DMS 273 treated with DMSO at 0.1 percent for 48 hours (cell line): ENCODE data around the gene NEFH.
"Not testable (repeated sequence)": the region's sequence is repeated elsewhere in the genome, so short reads cannot be mapped to it uniquely, and the experiment has no call there.

Experiments
- DNase-seq: peaks from one replicate; lab custom pipeline; 2025; lab: John Stamatoyannopoulos, UW

Gene NEFH

GRCh38 chr22:29479417-29480261, at the start of gene NEFH:
TSS of gene NEFH (plus strand) at chr22:29480218. CDS start at chr22:29480263, 45 bp downstream.
- DNase-seq = no peak

- DNase-seq = no peak
Observed at GRCh38 chr22:29431986-29432385, 48.0 kb upstream of the NEFH start.

GRCh38 chr22:29433856-29434255, 46.2 kb upstream of the NEFH start:
- DNase-seq = no peak

- no peak for DNase-seq
Observed at GRCh38 chr22:29434288-29434687, 45.7 kb upstream of the NEFH start.

- no peak for DNase-seq
Observed at GRCh38 chr22:29435236-29436136, 44.5 kb upstream of the NEFH start.

- not testable (repeated sequence) for DNase-seq
Observed at GRCh38 chr22:29438283-29438682, 41.7 kb upstream of the NEFH start, which contains the start of gene RFPL1. TSS of gene RFPL1 (plus strand) at chr22:29438583.

GRCh38 chr22:29442976-29443375, 37.0 kb upstream of the NEFH start:
- DNase-seq = no peak

- DNase-seq = no peak
Observed at GRCh38 chr22:29443452-29443851, 36.6 kb upstream of the NEFH start.

GRCh38 chr22:29443861-29444792, 35.9 kb upstream of the NEFH start:
- no peak for DNase-seq

- DNase-seq = no peak
Observed at GRCh38 chr22:29445508-29445907, 34.5 kb upstream of the NEFH start.

GRCh38 chr22:29447906-29448305, 32.1 kb upstream of the NEFH start:
- DNase-seq = no peak

GRCh38 chr22:29449296-29449875, 30.6 kb upstream of the NEFH start:
- DNase-seq = no peak

- DNase-seq = no peak
Observed at GRCh38 chr22:29450222-29450621, 29.8 kb upstream of the NEFH start.

GRCh38 chr22:29451863-29452262, 28.2 kb upstream of the NEFH start:
- no peak for DNase-seq

- no peak for DNase-seq
Observed at GRCh38 chr22:29454276-29454675, 25.7 kb upstream of the NEFH start.

GRCh38 chr22:29456211-29456671, 23.8 kb upstream of the NEFH start:
- no peak for DNase-seq

- DNase-seq = peak; percentile 70
Observed at GRCh38 chr22:29457730-29458129, 22.3 kb upstream of the NEFH start.

- DNase-seq = no peak
Observed at GRCh38 chr22:29458551-29458950, 21.5 kb upstream of the NEFH start.

- no peak for DNase-seq
Observed at GRCh38 chr22:29459773-29460172, 20.2 kb upstream of the NEFH start.

- no peak for DNase-seq
Observed at GRCh38 chr22:29461263-29461662, 18.8 kb upstream of the NEFH start.

- no peak for DNase-seq
Observed at GRCh38 chr22:29463629-29464028, 16.4 kb upstream of the NEFH start.
